ENCODE measurements around the gene EPM2AIP1.
"Not testable (repeated sequence)": the region's sequence is repeated elsewhere in the genome, so short reads cannot be mapped to it uniquely, and the experiment has no call there.

EPM2AIP1 gene

DNA sequence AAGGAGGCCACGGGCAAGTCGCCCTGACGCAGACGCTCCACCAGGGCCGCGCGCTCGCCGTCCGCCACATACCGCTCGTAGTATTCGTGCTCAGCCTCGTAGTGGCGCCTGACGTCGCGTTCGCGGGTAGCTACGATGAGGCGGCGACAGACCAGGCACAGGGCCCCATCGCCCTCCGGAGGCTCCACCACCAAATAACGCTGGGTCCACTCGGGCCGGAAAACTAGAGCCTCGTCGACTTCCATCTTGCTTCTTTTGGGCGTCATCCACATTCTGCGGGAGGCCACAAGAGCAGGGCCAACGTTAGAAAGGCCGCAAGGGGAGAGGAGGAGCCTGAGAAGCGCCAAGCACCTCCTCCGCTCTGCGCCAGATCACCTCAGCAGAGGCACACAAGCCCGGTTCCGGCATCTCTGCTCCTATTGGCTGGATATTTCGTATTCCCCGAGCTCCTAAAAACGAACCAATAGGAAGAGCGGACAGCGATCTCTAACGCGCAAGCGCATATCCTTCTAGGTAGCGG is at the start of gene EPM2AIP1:
Gene EPM2AIP1, minus strand, starts transcription at position 326 of the 520 bp plus-strand sequence. Its CDS starts 54 bp downstream, at position 272.
- peak within 1 kb of the TSS; percentile 88 for H3K4me3 ChIP-seq (ENCODE audit: low read depth, low read length)
- TF ChIP-seq, protein P1, sequence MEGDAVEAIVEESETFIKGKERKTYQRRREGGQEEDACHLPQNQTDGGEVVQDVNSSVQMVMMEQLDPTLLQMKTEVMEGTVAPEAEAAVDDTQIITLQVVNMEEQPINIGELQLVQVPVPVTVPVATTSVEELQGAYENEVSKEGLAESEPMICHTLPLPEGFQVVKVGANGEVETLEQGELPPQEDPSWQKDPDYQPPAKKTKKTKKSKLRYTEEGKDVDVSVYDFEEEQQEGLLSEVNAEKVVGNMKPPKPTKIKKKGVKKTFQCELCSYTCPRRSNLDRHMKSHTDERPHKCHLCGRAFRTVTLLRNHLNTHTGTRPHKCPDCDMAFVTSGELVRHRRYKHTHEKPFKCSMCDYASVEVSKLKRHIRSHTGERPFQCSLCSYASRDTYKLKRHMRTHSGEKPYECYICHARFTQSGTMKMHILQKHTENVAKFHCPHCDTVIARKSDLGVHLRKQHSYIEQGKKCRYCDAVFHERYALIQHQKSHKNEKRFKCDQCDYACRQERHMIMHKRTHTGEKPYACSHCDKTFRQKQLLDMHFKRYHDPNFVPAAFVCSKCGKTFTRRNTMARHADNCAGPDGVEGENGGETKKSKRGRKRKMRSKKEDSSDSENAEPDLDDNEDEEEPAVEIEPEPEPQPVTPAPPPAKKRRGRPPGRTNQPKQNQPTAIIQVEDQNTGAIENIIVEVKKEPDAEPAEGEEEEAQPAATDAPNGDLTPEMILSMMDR (IDR thresholded peaks at IDR 0.05; ENCODE audit: insufficient read depth, low read depth, low read length, missing control alignments) = peak; percentile 25
- DNase-seq (ENCODE audit: low read depth) = no peak

DNA sequence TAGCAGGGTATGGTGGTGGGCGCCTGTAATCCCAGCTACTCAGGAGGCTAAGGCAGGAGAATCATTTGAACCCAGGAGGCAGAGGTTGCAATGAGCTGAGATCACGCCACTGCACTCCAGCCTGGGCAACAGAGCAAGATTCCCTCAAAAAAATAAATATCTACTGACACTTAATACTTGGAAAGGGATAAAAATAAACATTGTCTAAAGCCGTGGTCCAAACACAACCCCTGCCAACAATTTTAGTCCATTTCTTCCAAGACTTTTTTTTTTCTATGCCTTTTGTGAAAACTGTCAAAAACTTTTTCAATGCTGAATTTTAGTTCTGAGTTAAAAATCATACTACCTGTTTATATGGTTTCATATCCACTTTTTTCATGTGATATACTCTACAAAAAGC is 49.8 kb upstream of the EPM2AIP1 start:
- not testable (repeated sequence) for H3K4me3 ChIP-seq (ENCODE audit: low read depth, low read length); DNase-seq (ENCODE audit: low read depth)

DNA sequence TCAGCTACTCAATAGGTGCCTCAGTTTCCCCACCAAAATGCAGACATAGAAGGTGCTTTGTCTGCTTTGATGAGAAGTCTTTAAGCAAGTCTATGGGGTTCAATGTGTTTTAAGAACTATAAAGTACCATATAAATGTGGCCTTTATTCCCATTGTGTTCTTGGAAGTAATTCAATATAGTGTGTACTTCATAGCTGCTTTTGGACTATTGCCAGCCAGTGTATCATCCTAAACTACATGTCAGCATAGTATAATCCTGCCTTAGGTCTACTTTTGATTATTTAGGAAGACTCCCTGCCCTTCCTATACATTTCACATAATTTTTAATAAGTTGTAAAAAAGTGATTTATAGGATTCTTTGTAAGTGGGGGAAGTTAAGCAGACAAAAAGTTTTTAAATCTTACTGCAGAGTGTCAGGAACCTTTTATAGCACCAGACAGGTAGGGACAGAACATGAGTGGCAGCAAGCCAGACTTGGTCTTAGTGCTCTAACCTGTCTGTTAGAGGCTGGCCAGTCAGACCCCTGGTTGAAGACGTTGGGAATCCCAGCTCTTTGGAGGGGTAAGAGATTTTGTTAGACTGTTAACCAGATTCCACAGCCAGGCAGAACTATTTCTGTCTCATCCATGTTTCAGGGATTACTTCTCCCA is 48.7 kb upstream of the EPM2AIP1 start:
- TF ChIP-seq, protein P1 (IDR thresholded peaks at IDR 0.05; ENCODE audit: insufficient read depth, low read depth, low read length, missing control alignments) = no peak
- DNase-seq (ENCODE audit: low read depth) = no peak
- H3K4me3 ChIP-seq (ENCODE audit: low read depth, low read length) = no peak overlapping the region

DNA sequence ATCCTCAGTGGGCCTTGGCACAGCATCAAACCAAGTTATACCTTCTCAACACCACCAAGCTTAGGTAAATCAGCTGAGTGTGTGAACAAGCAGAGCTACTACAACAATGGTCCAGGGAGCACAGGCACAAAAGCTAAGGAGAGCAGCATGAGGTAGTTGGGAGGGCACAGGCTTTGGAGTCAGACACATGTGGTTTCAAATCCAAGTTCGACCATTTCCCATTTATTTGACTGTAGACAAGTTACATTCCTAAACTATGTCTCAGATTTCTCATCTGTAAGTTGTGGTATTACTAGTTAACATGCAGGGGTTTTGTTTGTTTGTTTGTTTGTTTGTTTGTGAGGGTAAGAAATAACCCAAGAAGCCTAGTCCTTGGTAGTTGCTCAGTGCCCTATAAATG is 47.3 kb upstream of the EPM2AIP1 start:
- H3K4me3 ChIP-seq (ENCODE audit: low read depth, low read length) = no peak overlapping the region
- DNase-seq (ENCODE audit: low read depth) = no peak
- TF ChIP-seq, protein P1 (IDR thresholded peaks at IDR 0.05; ENCODE audit: insufficient read depth, low read depth, low read length, missing control alignments) = no peak

DNA sequence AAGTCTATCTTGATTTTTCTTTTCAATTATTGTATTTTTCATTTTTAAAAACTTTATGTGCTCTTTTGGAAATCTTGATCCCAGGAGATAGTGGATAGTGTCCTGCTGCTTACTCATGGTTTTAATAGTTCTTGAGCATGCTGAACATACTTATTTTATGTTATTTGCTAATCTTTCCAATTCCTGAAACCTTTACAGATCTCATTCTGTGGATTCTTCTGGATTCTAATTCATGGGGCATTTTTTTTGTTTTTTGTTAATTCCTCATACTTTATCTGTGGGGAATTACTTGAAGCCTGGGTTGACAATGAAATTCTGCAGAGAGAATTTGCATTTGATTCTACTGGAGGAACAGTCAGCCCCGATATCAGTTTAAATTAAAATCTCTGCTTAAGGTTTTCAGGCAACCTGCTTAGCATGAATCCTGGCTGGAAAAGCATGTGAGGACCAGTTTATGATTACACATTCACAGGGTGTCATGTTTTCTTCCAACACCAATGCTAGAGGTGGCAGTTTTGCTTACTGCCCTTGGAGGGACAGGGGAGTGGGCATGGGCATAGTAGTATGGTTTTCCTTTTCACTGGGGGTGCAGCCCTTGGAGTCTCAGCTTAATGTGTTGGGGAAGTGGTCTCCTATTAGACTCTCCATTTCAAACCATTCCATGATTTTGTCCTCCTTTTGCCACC is 46.4 kb upstream of the EPM2AIP1 start:
- TF ChIP-seq, protein P1 (IDR thresholded peaks at IDR 0.05; ENCODE audit: insufficient read depth, low read depth, low read length, missing control alignments) = no peak
- no peak overlapping the region for H3K4me3 ChIP-seq (ENCODE audit: low read depth, low read length)
- no peak for DNase-seq (ENCODE audit: low read depth)

DNA sequence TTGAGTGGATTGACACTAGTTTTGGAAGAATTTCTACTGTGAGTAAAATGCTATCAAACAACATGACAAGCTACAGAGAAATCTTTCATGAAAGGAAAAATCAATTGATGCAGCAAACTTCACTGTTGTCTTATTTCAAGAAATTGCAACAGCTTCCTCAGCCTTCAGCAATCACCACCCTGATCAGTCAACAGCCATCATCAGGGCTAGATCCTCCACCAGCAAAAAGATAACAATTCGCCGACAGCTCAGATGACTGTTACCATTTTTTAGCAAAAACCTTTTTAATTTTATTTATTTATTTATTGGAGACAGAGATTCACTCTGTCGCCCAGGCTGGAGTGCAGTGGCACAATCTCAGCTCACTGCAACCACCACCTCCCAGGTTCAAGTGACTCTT is 44.4 kb upstream of the EPM2AIP1 start:
- DNase-seq (ENCODE audit: low read depth) = no peak
- TF ChIP-seq, protein P1 (IDR thresholded peaks at IDR 0.05; ENCODE audit: insufficient read depth, low read depth, low read length, missing control alignments) = no peak
- no peak overlapping the region for H3K4me3 ChIP-seq (ENCODE audit: low read depth, low read length)

DNA sequence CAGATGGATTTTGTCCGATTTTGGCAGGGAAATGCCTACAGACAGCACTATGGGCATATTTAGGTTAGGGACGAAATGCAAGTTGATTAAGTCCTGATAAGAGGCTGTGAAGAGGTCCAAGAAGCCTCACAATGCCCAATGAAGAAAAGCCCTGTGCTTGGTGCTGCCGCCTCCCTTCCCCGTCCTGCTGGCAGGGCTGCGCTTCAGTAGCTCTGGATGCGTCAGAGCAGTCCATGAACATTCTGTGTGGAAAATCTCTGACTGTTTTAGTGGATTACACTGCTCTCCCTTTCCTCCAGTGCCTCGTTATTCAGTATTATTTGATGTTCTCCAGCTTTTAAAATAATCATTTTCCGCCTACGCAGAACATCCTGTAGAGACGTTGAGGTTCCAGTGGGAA is 40.0 kb upstream of the EPM2AIP1 start:
- H3K4me3 ChIP-seq (ENCODE audit: low read depth, low read length) = no peak overlapping the region
- TF ChIP-seq, protein P1 (IDR thresholded peaks at IDR 0.05; ENCODE audit: insufficient read depth, low read depth, low read length, missing control alignments) = no peak
- DNase-seq (ENCODE audit: low read depth) = no peak
